Mesenchymal stem cell (in vitro differentiated cells and primary cell): Measurements from ENCODE around the gene KREMEN1.

Experiments
- DNase-seq: peaks from one replicate; pipeline ENCODE4 v3.0.0-alpha.2; 2013
- H2AFZ ChIP-seq: one replicate; pipeline ENCODE4 v1.6.1; 2013; ENCODE audit warnings: low read depth, mild to moderate bottlenecking, control low read depth, inconsistent platforms, low read length, moderate library complexity
- H2AK5ac ChIP-seq: 2 replicates; pipeline ENCODE4 v1.6.1; 2013; ENCODE audit warnings: low read length, moderate library complexity, mild to moderate bottlenecking, inconsistent platforms; ENCODE audit not compliant: severe bottlenecking
- H2BK120ac ChIP-seq: one replicate; pipeline ENCODE4 v1.6.1; 2013; ENCODE audit warnings: low read depth, mild to moderate bottlenecking, inconsistent platforms, low read length, moderate library complexity
- H2BK12ac ChIP-seq, 2 experiments: one replicate each; pipeline ENCODE4 v1.6.1; 2013; ENCODE audit warnings: inconsistent platforms in 2 of 2, low read length in 2 of 2, mild to moderate bottlenecking in 2 of 2, moderate library complexity in 2 of 2, control low read depth in 1 of 2
- H2BK15ac ChIP-seq: one replicate; pipeline ENCODE4 v1.6.1; 2013; ENCODE audit warnings: mild to moderate bottlenecking, low read depth, inconsistent platforms; ENCODE audit not compliant: poor library complexity, severe bottlenecking
- H2BK5ac ChIP-seq: 2 replicates; pipeline ENCODE4 v1.6.1; 2013; ENCODE audit warnings: low read depth, mild to moderate bottlenecking, low read length, control low read depth, inconsistent platforms; ENCODE audit not compliant: poor library complexity, severe bottlenecking
- H3K14ac ChIP-seq, 2 experiments: one replicate each; pipeline ENCODE4 v1.6.1; 2013; ENCODE audit warnings: inconsistent platforms in 2 of 2, low read length in 2 of 2, control low read depth in 1 of 2, mild to moderate bottlenecking in 1 of 2, moderate library complexity in 1 of 2
- H3K18ac ChIP-seq, 2 experiments: one replicate each; pipeline ENCODE4 v1.6.1; 2013; ENCODE audit warnings: inconsistent platforms in 2 of 2, low read length in 2 of 2, control low read depth in 1 of 2, low read depth in 1 of 2, mild to moderate bottlenecking in 1 of 2
- H3K23ac ChIP-seq, 2 experiments: one replicate each; pipeline ENCODE4 v1.6.1; 2013; ENCODE audit warnings: inconsistent platforms in 2 of 2, low read length in 2 of 2, mild to moderate bottlenecking in 2 of 2, moderate library complexity in 2 of 2, control low read depth in 1 of 2
- H3K27ac ChIP-seq: 2 replicates; pipeline ENCODE4 v1.5.1; 2013; ENCODE audit warnings: mild to moderate bottlenecking, moderate library complexity, low read length, control low read depth, inconsistent platforms; ENCODE audit not compliant: poor library complexity, severe bottlenecking
- H3K27me3 ChIP-seq, 2 experiments: 2 replicates each; pipeline versions ENCODE4 v1.6.1 to v1.7.0; 2013; ENCODE audit warnings: low read length in 2 of 2, mild to moderate bottlenecking in 2 of 2, moderate library complexity in 2 of 2, control low read depth in 1 of 2, inconsistent platforms in 1 of 2; ENCODE audit not compliant: control insufficient read depth in 1 of 2, insufficient read depth in 1 of 2
- H3K36me3 ChIP-seq, 2 experiments: 2 replicates each; pipeline versions ENCODE4 v1.6.1 to v1.7.0; 2013; ENCODE audit warnings: low read length in 2 of 2, control low read depth in 1 of 2, inconsistent platforms in 1 of 2, low read depth in 1 of 2, mild to moderate bottlenecking in 1 of 2; ENCODE audit not compliant: insufficient read depth in 2 of 2, control insufficient read depth in 1 of 2
- H3K4ac ChIP-seq, 2 experiments: one replicate each; pipeline ENCODE4 v1.6.1; 2013; ENCODE audit warnings: inconsistent platforms in 2 of 2, low read length in 2 of 2, mild to moderate bottlenecking in 2 of 2, moderate library complexity in 2 of 2, control low read depth in 1 of 2, low read depth in 1 of 2
- H3K4me1 ChIP-seq: 2 replicates; pipeline ENCODE4 v1.6.1; 2013; ENCODE audit warnings: low read depth, low read length, control low read depth; ENCODE audit not compliant: control insufficient read depth, insufficient read depth
- H3K4me2 ChIP-seq: 2 replicates; pipeline ENCODE4 v1.6.1; 2013; ENCODE audit warnings: low read length, mild to moderate bottlenecking, inconsistent platforms; ENCODE audit not compliant: poor library complexity, severe bottlenecking
- H3K4me3 ChIP-seq, 2 experiments: 2 replicates each; pipeline versions ENCODE4 v1.5.1 to v1.7.0; 2013; ENCODE audit warnings: low read length in 2 of 2, mild to moderate bottlenecking in 2 of 2, control low read depth in 1 of 2, low read depth in 1 of 2; ENCODE audit not compliant: insufficient read depth in 1 of 2
- H3K79me1 ChIP-seq: replicated peaks from 2 replicates; pipeline ENCODE4 v1.6.1; 2013; ENCODE audit warnings: mild to moderate bottlenecking, control low read depth, low read length, inconsistent platforms; ENCODE audit not compliant: poor library complexity, severe bottlenecking
- H3K9ac ChIP-seq: 2 replicates; pipeline ENCODE4 v1.7.0; 2013; ENCODE audit warnings: mild to moderate bottlenecking, low read length, moderate library complexity
- H3K9me3 ChIP-seq: 2 replicates; pipeline ENCODE4 v1.7.0; 2013; ENCODE audit warnings: mild to moderate bottlenecking, low read length; ENCODE audit not compliant: control insufficient read depth
- H4K8ac ChIP-seq: one replicate; pipeline ENCODE4 v1.6.1; 2013; ENCODE audit warnings: inconsistent platforms, mild to moderate bottlenecking, low read length, moderate library complexity
- H4K91ac ChIP-seq: one replicate; pipeline ENCODE4 v1.6.1; 2013; ENCODE audit warnings: mild to moderate bottlenecking, low read length, inconsistent platforms
- WGBS: methylation state at CpG from one replicate; pipeline ENCODE4 v1.1.7; 2013; ENCODE audit warnings: mixed read lengths; 5-methylcytosine and 5-hydroxymethylcytosine counted together

KREMEN1 gene

GRCh38 chr22:29158546-29158945 is 85.7 kb downstream of the KREMEN1 start:
- Histone ChIP-seq H3K36me3 (no peaks in the 10 kb centered on the region), H3K27ac (no peak overlapping the region), H3K9ac (no peak overlapping the region), H3K4me1 (peaks cover 4% of the 10 kb centered on the region), H3K27me3 (no peaks in the 10 kb centered on the region), H4K8ac (no peak overlapping the region), H3K18ac (no peak overlapping the region), H2BK12ac (no peak overlapping the region), H4K91ac (no peak overlapping the region), H3K4me2 (no peak overlapping the region), H2AFZ (no peak overlapping the region), H2BK5ac (no peak overlapping the region), H3K4me3 (no peak overlapping the region), H3K23ac (no peak overlapping the region), H3K9me3 (no peaks in the 10 kb centered on the region), H2BK120ac (no peak overlapping the region), H3K14ac (no peak overlapping the region), H3K4ac (no peak overlapping the region), H3K79me1 (no peaks in the 10 kb centered on the region), H2BK15ac (no peak overlapping the region), H2AK5ac (no peak overlapping the region)
- no peak for DNase-seq
- 91% methylated on average over 5 of the region's 5 CpGs for WGBS

- Histone ChIP-seq H3K27ac (no peak overlapping the region), H4K91ac (no peak overlapping the region), H3K9me3 (no peaks in the 10 kb centered on the region), H3K4me2 (no peak overlapping the region), H3K18ac (no peak overlapping the region), H2AFZ (no peak overlapping the region), H3K27me3 (peaks cover 6 to 13% of the 10 kb centered on the region in 2 experiments), H2BK120ac (no peak overlapping the region), H3K4me3 (no peak overlapping the region), H3K4ac (no peak overlapping the region), H3K4me1 (no peaks in the 10 kb centered on the region), H2BK15ac (no peak overlapping the region), H3K79me1 (no peaks in the 10 kb centered on the region), H3K36me3 (no peaks in the 10 kb centered on the region), H3K23ac (no peak overlapping the region), H2BK12ac (no peak overlapping the region), H3K14ac (no peak overlapping the region), H3K9ac (no peak overlapping the region), H2AK5ac (no peak overlapping the region), H4K8ac (no peak overlapping the region), H2BK5ac (peak overlapping the region; percentile 19)
- WGBS = 90% methylated on average over 12 of the region's 13 CpGs
- DNase-seq = no peak
Observed at GRCh38 chr22:29163808-29164207, 91.0 kb downstream of the KREMEN1 start.

GRCh38 chr22:29165321-29166060 is 92.7 kb downstream of the KREMEN1 start:
- H3K14ac ChIP-seq = no peak overlapping the region
- H3K27me3 ChIP-seq = peaks cover 11 to 21% of the 10 kb centered on the region in 2 experiments
- no peak overlapping the region for H2BK12ac ChIP-seq
- no peak overlapping the region for H3K27ac ChIP-seq
- H2BK5ac ChIP-seq = no peak overlapping the region
- H2AFZ ChIP-seq = no peak overlapping the region
- no peak overlapping the region for H3K18ac ChIP-seq
- H3K9me3 ChIP-seq = no peaks in the 10 kb centered on the region
- no peak overlapping the region for H3K4me3 ChIP-seq
- H2BK120ac ChIP-seq = no peak overlapping the region
- H3K4me2 ChIP-seq = no peak overlapping the region
- no peak overlapping the region for H4K8ac ChIP-seq
- H2AK5ac ChIP-seq = no peak overlapping the region
- no peak overlapping the region for H3K4ac ChIP-seq
- no peak overlapping the region for H3K9ac ChIP-seq
- H3K23ac ChIP-seq = no peak overlapping the region
- H3K79me1 ChIP-seq = no peaks in the 10 kb centered on the region
- no peak overlapping the region for H2BK15ac ChIP-seq
- no peaks in the 10 kb centered on the region for H3K4me1 ChIP-seq
- no peaks in the 10 kb centered on the region for H3K36me3 ChIP-seq
- 89% methylated on average over 11 of the region's 11 CpGs for WGBS
- no peak for DNase-seq
- no peak overlapping the region for H4K91ac ChIP-seq

- H3K4ac ChIP-seq = no peak overlapping the region
- no peaks in the 10 kb centered on the region for H3K4me1 ChIP-seq
- no peak overlapping the region for H3K27ac ChIP-seq
- no peaks in the 10 kb centered on the region for H3K9me3 ChIP-seq
- peaks cover 11 to 25% of the 10 kb centered on the region in 2 experiments for H3K27me3 ChIP-seq
- no peak overlapping the region for H3K14ac ChIP-seq
- DNase-seq = no peak
- H3K18ac ChIP-seq = no peak overlapping the region
- no peaks in the 10 kb centered on the region for H3K36me3 ChIP-seq
- H2AK5ac ChIP-seq = no peak overlapping the region
- no peak overlapping the region for H3K9ac ChIP-seq
- no peak overlapping the region for H2AFZ ChIP-seq
- H3K4me3 ChIP-seq = no peak overlapping the region
- no peak overlapping the region for H3K23ac ChIP-seq
- H3K4me2 ChIP-seq = no peak overlapping the region
- no peak overlapping the region for H4K91ac ChIP-seq
- H2BK15ac ChIP-seq = no peak overlapping the region
- H2BK12ac ChIP-seq = no peak overlapping the region
- no peak overlapping the region for H2BK120ac ChIP-seq
- H3K79me1 ChIP-seq = no peaks in the 10 kb centered on the region
- WGBS = 90% methylated on average over 5 of the region's 6 CpGs
- no peak overlapping the region for H4K8ac ChIP-seq
- H2BK5ac ChIP-seq = no peak overlapping the region
Observed at GRCh38 chr22:29166180-29166579, 93.3 kb downstream of the KREMEN1 start.
